Panc1 (cell line): Measurements from ENCODE around the gene RYR3. TPM values are rescaled to one million over a fixed set of nuclear protein-coding genes. Genes with fewer than 3 reads are reported as not detected.

Source experiments
- ATAC-seq: fragments of 200-7000 bp; cut with Tn5 transposase; 2 replicates; pipeline ENCODE4 v1.9.1; 2020; ENCODE audit warnings: mild to moderate bottlenecking, moderate library complexity
- BruUV-seq: library from RNA; stranded (reverse); fragments of 400-500 nt; replicated peaks from 2 replicates; lab custom pipeline; 2021; lab: Mats Ljungman, UMichigan
- CTCF ChIA-PET: fragments of 300-600 bp; sonication (Branson Sonifier 250); formaldehyde crosslinking; loops from one replicate; lab custom pipeline; 2022; ENCODE audit warnings: antibody characterized with exemption; lab: Charles Lee
- POLR2A ChIA-PET: fragments of 300-600 bp; sonication (Branson Sonifier 250); formaldehyde crosslinking; loops from one replicate; lab custom pipeline; 2022; ENCODE audit warnings: antibody characterized with exemption; lab: Charles Lee
- DNase-seq: peaks from one replicate; pipeline ENCODE4 v3.0.0-alpha.2; 2010; ENCODE audit warnings: low read depth, low spot score
- H3K27ac ChIP-seq: 2 replicates; pipeline ENCODE4 v1.5.1; 2011; ENCODE audit warnings: mild to moderate bottlenecking, low read length, inconsistent platforms
- H3K27me3 ChIP-seq: fragments of 200-500 bp; sonication (Bioruptor generic); 2 replicates; pipeline ENCODE4 v1.6.0; 2014; ENCODE audit warnings: low read length, inconsistent platforms; ENCODE audit not compliant: control insufficient read depth, insufficient read depth
- H3K36me3 ChIP-seq: fragments of 200-500 bp; sonication (Bioruptor generic); 2 replicates; pipeline ENCODE4 v1.5.1; 2014; ENCODE audit warnings: inconsistent platforms, mild to moderate bottlenecking, low read length, moderate library complexity; ENCODE audit not compliant: control insufficient read depth, insufficient read depth
- H3K4me1 ChIP-seq: 2 replicates; pipeline ENCODE4 v1.5.1; 2011; ENCODE audit warnings: inconsistent platforms, mild to moderate bottlenecking, low read length, moderate library complexity; ENCODE audit not compliant: control insufficient read depth, insufficient read depth
- H3K4me3 ChIP-seq, 2 experiments: 2 replicates each; pipeline ENCODE4 v1.5.1; 2011 to 2012; ENCODE audit warnings: low read depth in 2 of 2, low read length in 2 of 2, mild to moderate bottlenecking in 2 of 2, inconsistent platforms in 1 of 2, moderate library complexity in 1 of 2
- H3K9me3 ChIP-seq: fragments of 200-500 bp; sonication (Bioruptor generic); 2 replicates; pipeline ENCODE4 v1.5.1; 2014; ENCODE audit warnings: low read depth, mild to moderate bottlenecking, inconsistent platforms, low read length, moderate library complexity; ENCODE audit not compliant: control insufficient read depth, insufficient read depth
- POLR2AphosphoS5 ChIP-seq: IDR thresholded peaks from 2 replicates; pipeline ENCODE4 v1.6.1; 2012; ENCODE audit warnings: mild to moderate bottlenecking, low read depth, low read length, moderate library complexity
- SIN3A ChIP-seq: IDR thresholded peaks from 2 replicates; pipeline ENCODE4 v1.6.1; 2012; ENCODE audit warnings: low read depth, mild to moderate bottlenecking, low read length, moderate library complexity, borderline replicate concordance; ENCODE audit not compliant: insufficient read depth
- TCF7L2 ChIP-seq: IDR thresholded peaks from 2 replicates; pipeline ENCODE4 v1.6.1; 2011; ENCODE audit warnings: mild to moderate bottlenecking, low read depth, low read length, inconsistent platforms
- in situ Hi-C: cut with HindIII; loops from 2 replicates; pipeline ENCODE4 v1.10.0; 2016; ENCODE audit warnings: low sequenced_read_pairs, low pct_unique_long_range_greater_than_20kb
- intact Hi-C: fragments of 100-400 bp; cut with micrococcal nuclease; formaldehyde crosslinking; loops from one replicate; pipeline ENCODE4 v1.10.0; 2022; ENCODE audit not compliant: unreplicated experiment
- total RNA-seq: library from RNA; stranded (reverse); gene quantifications from one replicate; pipeline ENCODE4 v1.2.1, GENCODE V29; 2021; ENCODE audit not compliant: unreplicated experiment
- TF ChIP-seq, protein P1 (sequence below): fragments of 450-650 bp; IDR thresholded peaks from 2 replicates; pipeline ENCODE4 v1.5.1; 2017; ENCODE audit warnings: mild to moderate bottlenecking
- TF ChIP-seq, protein P2 (sequence below), 2 experiments: IDR thresholded peaks; 2 replicates each; pipeline ENCODE4 v1.6.1; 2011 to 2012; ENCODE audit warnings: low read depth in 2 of 2, control low read depth in 1 of 2, low read length in 1 of 2, mild to moderate bottlenecking in 1 of 2, moderate library complexity in 1 of 2; ENCODE audit not compliant: insufficient read depth in 1 of 2

The RYR3 gene
- total RNA-seq, 1 experiment from 2014 or later = not detected

GRCh38 chr15:33894193-33894592 lies 583.4 kb downstream of the RYR3 start:
- no TSS peak for BruUV-seq
- H3K4me3 ChIP-seq = no peak overlapping the region

DNA sequence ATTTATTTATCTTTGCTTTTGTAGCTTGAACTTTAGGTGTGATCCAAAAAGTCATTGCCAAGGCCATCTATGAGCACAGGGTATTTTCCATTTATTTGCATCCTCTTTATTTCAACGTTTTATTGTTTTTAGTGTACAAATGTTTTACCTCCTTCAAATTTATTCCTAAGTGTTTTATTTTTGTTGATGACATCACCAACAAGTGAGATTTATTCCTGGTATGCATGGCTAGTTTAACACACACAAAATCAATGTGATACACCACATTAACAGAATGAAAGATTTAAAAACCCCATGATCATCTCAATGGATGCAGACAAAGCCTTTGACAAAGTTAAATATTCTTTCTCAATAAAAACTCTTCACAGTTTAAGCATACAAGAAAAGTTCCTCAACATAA lies 591.3 kb downstream of the RYR3 start:
- Histone ChIP-seq H3K4me3 (no peak overlapping the region), H3K4me1 (no peaks in the 10 kb centered on the region; the same call in 1 of the 2 replicates), H3K36me3 (no peaks in the 10 kb centered on the region), H3K9me3 (no peaks in the 10 kb centered on the region), H3K27ac (no peak overlapping the region), H3K27me3 (no peaks in the 10 kb centered on the region)
- in situ Hi-C loops (no loop called here), intact Hi-C loops (no loop called here)
- TF ChIP-seq, protein P1, sequence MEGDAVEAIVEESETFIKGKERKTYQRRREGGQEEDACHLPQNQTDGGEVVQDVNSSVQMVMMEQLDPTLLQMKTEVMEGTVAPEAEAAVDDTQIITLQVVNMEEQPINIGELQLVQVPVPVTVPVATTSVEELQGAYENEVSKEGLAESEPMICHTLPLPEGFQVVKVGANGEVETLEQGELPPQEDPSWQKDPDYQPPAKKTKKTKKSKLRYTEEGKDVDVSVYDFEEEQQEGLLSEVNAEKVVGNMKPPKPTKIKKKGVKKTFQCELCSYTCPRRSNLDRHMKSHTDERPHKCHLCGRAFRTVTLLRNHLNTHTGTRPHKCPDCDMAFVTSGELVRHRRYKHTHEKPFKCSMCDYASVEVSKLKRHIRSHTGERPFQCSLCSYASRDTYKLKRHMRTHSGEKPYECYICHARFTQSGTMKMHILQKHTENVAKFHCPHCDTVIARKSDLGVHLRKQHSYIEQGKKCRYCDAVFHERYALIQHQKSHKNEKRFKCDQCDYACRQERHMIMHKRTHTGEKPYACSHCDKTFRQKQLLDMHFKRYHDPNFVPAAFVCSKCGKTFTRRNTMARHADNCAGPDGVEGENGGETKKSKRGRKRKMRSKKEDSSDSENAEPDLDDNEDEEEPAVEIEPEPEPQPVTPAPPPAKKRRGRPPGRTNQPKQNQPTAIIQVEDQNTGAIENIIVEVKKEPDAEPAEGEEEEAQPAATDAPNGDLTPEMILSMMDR = no peak
- TF ChIP-seq, protein P2, sequence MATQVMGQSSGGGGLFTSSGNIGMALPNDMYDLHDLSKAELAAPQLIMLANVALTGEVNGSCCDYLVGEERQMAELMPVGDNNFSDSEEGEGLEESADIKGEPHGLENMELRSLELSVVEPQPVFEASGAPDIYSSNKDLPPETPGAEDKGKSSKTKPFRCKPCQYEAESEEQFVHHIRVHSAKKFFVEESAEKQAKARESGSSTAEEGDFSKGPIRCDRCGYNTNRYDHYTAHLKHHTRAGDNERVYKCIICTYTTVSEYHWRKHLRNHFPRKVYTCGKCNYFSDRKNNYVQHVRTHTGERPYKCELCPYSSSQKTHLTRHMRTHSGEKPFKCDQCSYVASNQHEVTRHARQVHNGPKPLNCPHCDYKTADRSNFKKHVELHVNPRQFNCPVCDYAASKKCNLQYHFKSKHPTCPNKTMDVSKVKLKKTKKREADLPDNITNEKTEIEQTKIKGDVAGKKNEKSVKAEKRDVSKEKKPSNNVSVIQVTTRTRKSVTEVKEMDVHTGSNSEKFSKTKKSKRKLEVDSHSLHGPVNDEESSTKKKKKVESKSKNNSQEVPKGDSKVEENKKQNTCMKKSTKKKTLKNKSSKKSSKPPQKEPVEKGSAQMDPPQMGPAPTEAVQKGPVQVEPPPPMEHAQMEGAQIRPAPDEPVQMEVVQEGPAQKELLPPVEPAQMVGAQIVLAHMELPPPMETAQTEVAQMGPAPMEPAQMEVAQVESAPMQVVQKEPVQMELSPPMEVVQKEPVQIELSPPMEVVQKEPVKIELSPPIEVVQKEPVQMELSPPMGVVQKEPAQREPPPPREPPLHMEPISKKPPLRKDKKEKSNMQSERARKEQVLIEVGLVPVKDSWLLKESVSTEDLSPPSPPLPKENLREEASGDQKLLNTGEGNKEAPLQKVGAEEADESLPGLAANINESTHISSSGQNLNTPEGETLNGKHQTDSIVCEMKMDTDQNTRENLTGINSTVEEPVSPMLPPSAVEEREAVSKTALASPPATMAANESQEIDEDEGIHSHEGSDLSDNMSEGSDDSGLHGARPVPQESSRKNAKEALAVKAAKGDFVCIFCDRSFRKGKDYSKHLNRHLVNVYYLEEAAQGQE (IDR thresholded peaks at IDR 0.05; ENCODE audit: insufficient read depth in 1 of 2, low read depth in 2 of 2, low read length in 1 of 2) = no peak
- no peak for TF ChIP-seq SIN3A
- TF ChIP-seq POLR2AphosphoS5 = no peak
- no peak for TF ChIP-seq TCF7L2
- CTCF ChIA-PET = no interaction called here
- no peak for ATAC-seq
- BruUV-seq = no TSS peak
- POLR2A ChIA-PET = no interaction called here
- no peak for DNase-seq

More at GRCh38 chr15:33894193-33894592, 583.4 kb downstream of the RYR3 start:
- Histone ChIP-seq H3K27me3 (no peaks in the 10 kb centered on the region), H3K4me1 (no peaks in the 10 kb centered on the region), H3K36me3 (no peaks in the 10 kb centered on the region), H3K27ac (no peak overlapping the region), H3K9me3 (no peaks in the 10 kb centered on the region)
- DNase-seq (no peak), ATAC-seq (no peak)
- POLR2A ChIA-PET = no interaction called here
- intact Hi-C loops = no loop called here
- TF ChIP-seq, protein P2 (IDR thresholded peaks at IDR 0.05; ENCODE audit: insufficient read depth in 1 of 2, low read depth in 2 of 2, low read length in 1 of 2) = no peak
- TF ChIP-seq, protein P1 = no peak
- TF ChIP-seq TCF7L2 = no peak
- no peak for TF ChIP-seq SIN3A
- no peak for TF ChIP-seq POLR2AphosphoS5
- in situ Hi-C loops = no loop called here
- CTCF ChIA-PET = no interaction called here
